SK-N-SH treated with all-trans-retinoic acid at 6 μM for 48 hours (cell line): ENCODE results near the gene PSMA2.

Experiments
- ATAC-seq: fragments of 200-7000 bp; cut with Tn5 transposase; 3 replicates; pipeline ENCODE4 v1.9.1; 2020; ENCODE audit warnings: mild to moderate bottlenecking, moderate library complexity
- ARNTL ChIP-seq: fragments of 450-650 bp; formaldehyde crosslinking; IDR thresholded peaks from 2 replicates; pipeline ENCODE4 v1.5.0; 2020; ENCODE audit warnings: low read depth, mild to moderate bottlenecking, moderate library complexity, borderline replicate concordance
- BACH2 ChIP-seq: fragments of 250-450 bp; sonication (Bioruptor Pico); IDR thresholded peaks from 2 replicates; pipeline ENCODE4 v1.9.0; 2021; ENCODE audit warnings: mild to moderate bottlenecking, borderline replicate concordance
- CREB5 ChIP-seq: fragments of 250-450 bp; sonication (Bioruptor Pico); IDR thresholded peaks from 2 replicates; pipeline ENCODE4 v1.5.1; 2020; ENCODE audit warnings: low read depth, mild to moderate bottlenecking, moderate library complexity
- CSDC2 ChIP-seq: fragments of 250-450 bp; sonication (Bioruptor Pico); IDR thresholded peaks from 2 replicates; pipeline ENCODE4 v1.5.0; 2020; ENCODE audit warnings: mild to moderate bottlenecking, moderate library complexity
- CSRNP3 ChIP-seq: fragments of 250-450 bp; sonication (Bioruptor Pico); IDR thresholded peaks from 2 replicates; pipeline ENCODE4 v1.5.1; 2021; ENCODE audit warnings: mild to moderate bottlenecking, moderate library complexity
- ESRRG ChIP-seq: fragments of 250-450 bp; sonication (Bioruptor Pico); IDR thresholded peaks from 2 replicates; pipeline ENCODE4 v1.6.1; 2021; ENCODE audit warnings: mild to moderate bottlenecking
- GLIS3 ChIP-seq: fragments of 250-450 bp; sonication (Bioruptor Pico); IDR thresholded peaks from 2 replicates; pipeline ENCODE4 v1.5.0; 2020; ENCODE audit warnings: mild to moderate bottlenecking, moderate library complexity
- ISL1 ChIP-seq: fragments of 250-450 bp; sonication (Bioruptor Pico); IDR thresholded peaks from 2 replicates; pipeline ENCODE4 v2.1.2; 2022; ENCODE audit warnings: mild to moderate bottlenecking, moderate library complexity
- OSR1 ChIP-seq: fragments of 250-450 bp; sonication (Bioruptor Pico); IDR thresholded peaks from 2 replicates; pipeline ENCODE4 v1.8.0; 2022; ENCODE audit warnings: moderate library complexity, mild to moderate bottlenecking, inconsistent platforms
- PATZ1 ChIP-seq: fragments of 250-450 bp; sonication (Bioruptor Pico); IDR thresholded peaks from 2 replicates; pipeline ENCODE4 v1.8.0; 2020; ENCODE audit warnings: mild to moderate bottlenecking, moderate library complexity, borderline replicate concordance
- RARB ChIP-seq: fragments of 250-450 bp; sonication (Bioruptor Pico); IDR thresholded peaks from 2 replicates; pipeline ENCODE4 v1.8.0; 2021; ENCODE audit warnings: mild to moderate bottlenecking, moderate library complexity
- SNAI2 ChIP-seq: fragments of 250-450 bp; sonication (Bioruptor Pico); IDR thresholded peaks from 2 replicates; pipeline ENCODE4 v1.5.0; 2020; ENCODE audit warnings: mild to moderate bottlenecking, moderate library complexity
- TCF4 ChIP-seq: fragments of 250-450 bp; sonication (Bioruptor Pico); IDR thresholded peaks from 2 replicates; pipeline ENCODE4 v1.8.0; 2021; ENCODE audit warnings: mild to moderate bottlenecking, moderate library complexity, borderline replicate concordance
- TOX ChIP-seq: fragments of 250-450 bp; sonication (Bioruptor Pico); IDR thresholded peaks from 2 replicates; pipeline ENCODE4 v1.8.0; 2021; ENCODE audit warnings: mild to moderate bottlenecking, moderate library complexity, borderline replicate concordance
- TSHZ2 ChIP-seq: fragments of 250-450 bp; sonication (Bioruptor Pico); IDR thresholded peaks from 2 replicates; pipeline ENCODE4 v1.5.0; 2020; ENCODE audit warnings: mild to moderate bottlenecking, moderate library complexity
- ZC3H10 ChIP-seq: fragments of 250-450 bp; sonication (Bioruptor Pico); IDR thresholded peaks from 2 replicates; pipeline ENCODE4 v1.5.1; 2021; ENCODE audit warnings: mild to moderate bottlenecking, moderate library complexity
- ZFP3 ChIP-seq: fragments of 250-450 bp; sonication (Bioruptor Pico); IDR thresholded peaks from 2 replicates; pipeline ENCODE4 v1.5.0; 2020; ENCODE audit warnings: mild to moderate bottlenecking, moderate library complexity
- ZFP30 ChIP-seq: fragments of 450-650 bp; formaldehyde crosslinking; IDR thresholded peaks from 2 replicates; pipeline ENCODE4 v1.5.0; 2022; ENCODE audit warnings: mild to moderate bottlenecking, moderate library complexity
- ZNF565 ChIP-seq: fragments of 450-650 bp; formaldehyde crosslinking; conservative IDR thresholded peaks from 2 replicates; pipeline ENCODE4 v1.5.0; 2020; ENCODE audit warnings: low read depth, mild to moderate bottlenecking, moderate library complexity
- ZNF8 ChIP-seq: fragments of 450-650 bp; formaldehyde crosslinking; IDR thresholded peaks from 2 replicates; pipeline ENCODE4 v1.5.0; 2020; ENCODE audit warnings: mild to moderate bottlenecking, moderate library complexity

The PSMA2 gene

GRCh38 chr7:42978496-42978895, 46.5 kb upstream of the PSMA2 start:
- ATAC-seq = peak; percentile 68; the same call in 1 of the 3 replicates
- no peak for TF ChIP-seq ZNF565 (CRISPR knock-in tag)
- TF ChIP-seq ISL1 (CRISPR knock-in tag) = peak; percentile 24; the same call in 1 of the 2 replicates

- no peak for TF ChIP-seq GLIS3 (CRISPR knock-in tag)
- TF ChIP-seq ESRRG (CRISPR knock-in tag) = no peak
- no peak for TF ChIP-seq TSHZ2 (CRISPR knock-in tag)
- no peak for TF ChIP-seq CREB5 (CRISPR knock-in tag)
- TF ChIP-seq OSR1 (CRISPR knock-in tag) = no peak
- TF ChIP-seq RARB (CRISPR knock-in tag) = no peak
- no peak for TF ChIP-seq CSRNP3
- no peak for TF ChIP-seq ISL1 (CRISPR knock-in tag)
- TF ChIP-seq ZNF8 (CRISPR knock-in tag) = no peak
- TF ChIP-seq ZFP3 (CRISPR knock-in tag) = no peak
- no peak for TF ChIP-seq ZNF565 (CRISPR knock-in tag)
- TF ChIP-seq SNAI2 (CRISPR knock-in tag) = no peak
- no peak for TF ChIP-seq ARNTL (CRISPR knock-in tag)
- no peak for TF ChIP-seq PATZ1
- no peak for TF ChIP-seq ZC3H10
- no peak for TF ChIP-seq ZFP30 (CRISPR knock-in tag)
- no peak for TF ChIP-seq TOX (CRISPR knock-in tag)
- TF ChIP-seq TCF4 (CRISPR knock-in tag) = no peak
- no peak for ATAC-seq
Measured at GRCh38 chr7:42976371-42976770, 44.4 kb upstream of the PSMA2 start.

GRCh38 chr7:42972699-42973500, 40.9 kb upstream of the PSMA2 start:
- no peak for TF ChIP-seq PATZ1
- peak; percentile 42; the same call in 1 of the 2 replicates for TF ChIP-seq TSHZ2 (CRISPR knock-in tag)
- TF ChIP-seq TCF4 (CRISPR knock-in tag) = 0 out of 2 replicates have a peak, but pooled peaks have one; percentile 39
- no peak for TF ChIP-seq CREB5 (CRISPR knock-in tag)
- peak; percentile 78 for TF ChIP-seq ISL1 (CRISPR knock-in tag)
- TF ChIP-seq ARNTL (CRISPR knock-in tag) = no peak
- TF ChIP-seq CSDC2 = 0 out of 2 replicates have a peak, but pooled peaks have one; percentile 17
- no peak for TF ChIP-seq ZNF8 (CRISPR knock-in tag)
- peak; percentile 38; the same call in 1 of the 2 replicates for TF ChIP-seq ZFP3 (CRISPR knock-in tag)
- no peak for TF ChIP-seq BACH2 (CRISPR knock-in tag)
- peak; percentile 53; the same call in 1 of the 2 replicates for TF ChIP-seq TOX (CRISPR knock-in tag)
- 0 out of 2 replicates have a peak, but pooled peaks have one; percentile 71 for TF ChIP-seq SNAI2 (CRISPR knock-in tag)
- ATAC-seq = peak; percentile 93
